ENCODE results near the gene RDH12.
"Not testable (repeated sequence)": the region's sequence is repeated elsewhere in the genome, so short reads cannot be mapped to it uniquely, and the experiment has no call there.

RDH12 gene

DNA sequence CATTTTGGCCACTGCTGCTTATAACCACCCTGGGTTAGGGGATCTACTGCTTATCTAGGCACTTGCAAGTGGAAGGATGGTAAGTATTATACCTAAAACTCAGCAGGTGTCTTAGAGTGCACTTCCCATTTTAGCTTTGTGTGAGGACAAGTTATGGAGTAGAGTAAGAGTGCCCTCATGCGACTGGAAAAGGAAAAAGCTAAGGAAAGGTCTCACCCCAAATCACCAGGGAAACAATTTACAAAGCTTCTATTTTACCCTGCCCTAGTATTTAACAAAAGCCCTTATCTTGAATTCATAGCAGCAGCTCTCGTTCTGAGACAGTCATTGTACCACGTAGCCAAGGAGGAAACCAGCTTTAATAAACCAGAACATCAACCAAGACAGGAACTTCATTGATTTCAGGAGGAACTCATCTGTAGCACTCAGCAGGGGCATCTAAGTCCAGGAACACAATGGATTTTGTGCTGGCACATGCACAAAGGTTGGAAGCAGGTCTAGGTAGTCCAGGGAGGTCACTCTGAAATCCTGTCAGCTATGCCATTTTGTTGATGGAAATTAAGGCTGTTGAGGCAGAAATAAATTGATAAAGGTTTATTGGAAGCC is 2.9 kb downstream of the RDH12 start:
- TF ChIP-seq, protein P1, sequence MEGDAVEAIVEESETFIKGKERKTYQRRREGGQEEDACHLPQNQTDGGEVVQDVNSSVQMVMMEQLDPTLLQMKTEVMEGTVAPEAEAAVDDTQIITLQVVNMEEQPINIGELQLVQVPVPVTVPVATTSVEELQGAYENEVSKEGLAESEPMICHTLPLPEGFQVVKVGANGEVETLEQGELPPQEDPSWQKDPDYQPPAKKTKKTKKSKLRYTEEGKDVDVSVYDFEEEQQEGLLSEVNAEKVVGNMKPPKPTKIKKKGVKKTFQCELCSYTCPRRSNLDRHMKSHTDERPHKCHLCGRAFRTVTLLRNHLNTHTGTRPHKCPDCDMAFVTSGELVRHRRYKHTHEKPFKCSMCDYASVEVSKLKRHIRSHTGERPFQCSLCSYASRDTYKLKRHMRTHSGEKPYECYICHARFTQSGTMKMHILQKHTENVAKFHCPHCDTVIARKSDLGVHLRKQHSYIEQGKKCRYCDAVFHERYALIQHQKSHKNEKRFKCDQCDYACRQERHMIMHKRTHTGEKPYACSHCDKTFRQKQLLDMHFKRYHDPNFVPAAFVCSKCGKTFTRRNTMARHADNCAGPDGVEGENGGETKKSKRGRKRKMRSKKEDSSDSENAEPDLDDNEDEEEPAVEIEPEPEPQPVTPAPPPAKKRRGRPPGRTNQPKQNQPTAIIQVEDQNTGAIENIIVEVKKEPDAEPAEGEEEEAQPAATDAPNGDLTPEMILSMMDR (IDR thresholded peaks at IDR 0.05; ENCODE audit: insufficient read depth, low read depth, low read length, missing control alignments), result peak; percentile 87
- no peak overlapping the region for H3K4me3 ChIP-seq (ENCODE audit: low read length)
- DNase-seq (ENCODE audit: low read depth), result peak; percentile 74

DNA sequence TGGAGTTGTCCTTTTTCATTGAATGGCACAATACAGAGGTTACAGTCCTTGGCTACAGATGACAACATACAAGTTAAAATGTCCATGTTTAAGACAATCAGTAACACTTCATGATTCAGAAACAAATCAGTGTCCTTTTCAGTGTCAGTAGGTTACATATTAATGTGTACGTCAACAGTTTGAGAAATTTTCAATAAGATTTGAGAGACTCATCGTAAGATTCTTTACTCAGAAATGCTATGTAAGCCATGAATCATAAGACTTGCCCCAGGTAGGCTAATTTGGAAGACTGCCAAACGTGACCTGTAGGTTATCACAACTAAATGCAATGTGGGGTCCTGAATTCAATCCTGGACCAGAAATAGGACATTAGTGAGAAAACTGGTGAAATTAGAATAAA is 3.5 kb downstream of the RDH12 start:
- TF ChIP-seq, protein P1 (IDR thresholded peaks at IDR 0.05; ENCODE audit: insufficient read depth, low read depth, low read length, missing control alignments), result no peak
- H3K4me3 ChIP-seq (ENCODE audit: low read length), result no peak overlapping the region
- peak; percentile 80 for DNase-seq (ENCODE audit: low read depth)

DNA sequence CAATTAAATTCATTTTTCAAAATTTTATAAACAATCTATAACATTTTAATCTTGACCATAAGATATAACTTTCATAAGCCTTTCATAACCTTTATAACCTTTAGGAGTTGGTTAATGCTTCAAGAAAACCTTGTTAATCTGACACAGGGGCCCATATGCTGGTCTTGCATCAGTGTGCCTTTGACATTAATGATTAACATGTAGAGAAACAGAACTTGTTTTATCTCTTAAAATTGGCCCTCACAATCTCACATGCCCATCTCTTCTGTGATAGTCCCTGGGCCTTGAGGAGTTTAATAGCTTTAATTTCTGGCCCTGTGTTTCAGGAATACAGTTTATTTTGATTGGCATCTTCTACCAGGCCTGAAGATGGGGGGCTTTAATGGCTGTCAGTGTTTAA is 7.7 kb downstream of the RDH12 start:
- DNase-seq (ENCODE audit: low read depth); H3K4me3 ChIP-seq (ENCODE audit: low read length): not testable (repeated sequence)

DNA sequence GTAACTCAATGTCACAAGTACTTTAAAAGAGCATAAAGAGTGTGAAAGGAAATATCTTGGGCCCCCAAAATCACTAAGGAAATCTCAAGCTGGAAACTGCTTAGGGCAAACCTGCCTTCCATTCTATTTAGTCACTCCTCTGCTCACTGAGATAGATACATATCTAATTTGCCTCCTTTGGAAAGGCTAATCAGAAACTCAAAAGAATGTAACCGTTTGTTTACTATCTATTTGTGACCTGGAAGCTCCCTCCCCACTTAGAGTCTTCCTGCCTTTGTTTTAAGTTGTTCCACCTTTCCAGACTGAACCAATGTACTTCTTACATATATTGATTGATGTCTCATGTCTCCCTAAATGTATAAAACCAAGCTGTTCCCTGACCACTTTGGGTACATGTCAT is 8.1 kb downstream of the RDH12 start:
- not testable (repeated sequence) for H3K4me3 ChIP-seq (ENCODE audit: low read length); DNase-seq (ENCODE audit: low read depth)

DNA sequence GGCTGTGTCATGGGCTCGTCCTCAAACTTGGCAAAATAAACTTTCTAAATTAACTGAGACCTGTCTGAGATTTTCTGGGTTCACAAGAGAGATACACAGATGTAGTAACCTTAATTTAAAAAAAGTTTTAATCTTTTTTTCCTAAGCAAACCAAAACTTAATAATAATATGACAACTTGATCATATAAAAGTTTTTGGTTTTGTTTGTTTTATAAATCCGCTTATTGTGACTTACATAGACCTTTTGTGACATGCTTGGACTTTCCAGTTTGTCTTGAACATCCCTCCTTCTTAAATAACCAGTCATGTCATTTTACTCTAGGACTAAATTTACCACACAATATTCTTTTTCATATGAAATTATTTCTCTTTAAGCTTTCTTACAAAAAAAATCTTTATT is 8.5 kb downstream of the RDH12 start:
- no peak overlapping the region for H3K4me3 ChIP-seq (ENCODE audit: low read length)
- TF ChIP-seq, protein P1 (IDR thresholded peaks at IDR 0.05; ENCODE audit: insufficient read depth, low read depth, low read length, missing control alignments), result no peak
- no peak for DNase-seq (ENCODE audit: low read depth)

DNA sequence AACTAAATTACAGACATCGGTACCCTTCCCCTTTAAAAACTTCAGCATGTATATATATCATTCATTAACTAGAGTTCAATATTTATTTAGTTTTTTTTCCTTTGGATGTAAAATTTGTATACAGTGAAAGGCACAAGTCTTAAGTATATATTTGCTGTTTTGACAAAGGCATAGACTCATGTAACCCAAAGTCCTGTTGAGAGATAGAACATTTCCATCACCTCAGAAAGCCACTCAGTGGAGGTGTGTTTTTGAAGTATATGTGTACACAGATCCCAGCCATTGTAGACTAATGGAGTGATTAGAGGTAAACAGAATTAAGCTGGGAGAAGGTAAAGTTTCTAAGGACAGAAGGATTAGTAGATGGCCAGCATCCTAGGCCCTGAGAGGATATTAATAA is 15.4 kb downstream of the RDH12 start:
- no peak for DNase-seq (ENCODE audit: low read depth)
- no peak overlapping the region for H3K4me3 ChIP-seq (ENCODE audit: low read length)

DNA sequence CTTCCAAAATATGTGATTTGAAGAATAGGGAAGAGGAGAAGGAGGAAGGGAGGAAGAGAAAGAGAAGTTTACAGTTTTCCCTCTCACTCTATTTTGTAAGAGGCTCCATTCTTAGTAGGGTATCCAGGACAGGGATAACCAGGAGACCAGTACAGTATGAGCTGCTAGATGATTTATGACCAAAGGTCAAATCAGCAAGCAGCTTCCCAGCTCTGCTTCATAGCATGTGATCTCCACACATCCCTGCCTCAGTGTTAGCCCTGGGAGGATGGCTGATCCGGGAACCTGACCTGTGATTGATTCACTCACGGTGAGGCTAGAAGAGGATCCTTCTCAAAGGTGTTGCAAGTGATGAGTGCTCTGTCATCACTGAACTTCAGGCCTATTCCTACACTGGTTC is 16.6 kb downstream of the RDH12 start:
- H3K4me3 ChIP-seq (ENCODE audit: low read length), result no peak overlapping the region
- TF ChIP-seq, protein P1 (IDR thresholded peaks at IDR 0.05; ENCODE audit: insufficient read depth, low read depth, low read length, missing control alignments), result no peak
- DNase-seq (ENCODE audit: low read depth), result no peak

More for the DNA sequence above, 15.4 kb downstream of the RDH12 start:
- TF ChIP-seq, protein P1 (IDR thresholded peaks at IDR 0.05; ENCODE audit: insufficient read depth, low read depth, low read length, missing control alignments), result no peak

DNA sequence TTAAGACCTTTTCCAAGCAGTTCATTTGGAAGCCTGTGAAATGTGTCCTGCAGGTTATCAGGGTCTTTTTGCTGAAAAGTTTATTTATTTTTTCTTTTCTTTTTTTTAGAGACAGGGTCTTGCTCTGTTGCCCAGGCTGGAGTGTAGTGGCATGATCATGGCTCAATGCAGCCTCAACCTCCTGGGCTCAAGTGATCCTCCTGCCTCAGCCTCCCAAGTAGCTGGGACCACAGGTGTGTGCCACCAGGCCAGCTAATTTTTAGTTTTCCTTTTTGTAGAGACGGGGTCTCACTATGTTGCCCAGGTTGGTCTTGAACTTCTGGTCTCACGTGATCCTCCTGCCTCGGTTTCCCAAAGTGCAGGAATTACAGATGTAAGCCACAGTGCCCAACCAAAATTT is 17.7 kb downstream of the RDH12 start:
- H3K4me3 ChIP-seq (ENCODE audit: low read length); DNase-seq (ENCODE audit: low read depth): not testable (repeated sequence)

DNA sequence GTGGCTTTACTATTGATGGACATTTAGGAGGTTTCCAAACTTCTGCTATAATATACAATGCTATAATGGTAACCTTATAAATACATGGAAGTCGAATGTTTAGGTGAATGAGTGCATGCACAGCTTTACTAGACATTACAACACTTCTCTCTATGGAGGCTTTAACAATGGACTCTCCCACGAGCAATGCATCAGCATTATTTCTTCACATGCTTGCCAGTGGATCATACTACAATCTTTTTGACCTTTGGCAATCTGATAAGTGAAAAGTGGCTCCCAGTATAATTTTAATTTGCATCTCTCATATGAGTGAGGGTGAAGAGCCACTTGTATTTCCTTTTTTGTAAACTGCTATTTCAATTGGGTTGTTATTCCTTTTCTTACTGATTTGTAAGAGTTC is 18.2 kb downstream of the RDH12 start:
- no peak overlapping the region for H3K4me3 ChIP-seq (ENCODE audit: low read length)
- TF ChIP-seq, protein P1 (IDR thresholded peaks at IDR 0.05; ENCODE audit: insufficient read depth, low read depth, low read length, missing control alignments), result no peak
- DNase-seq (ENCODE audit: low read depth), result peak; percentile 17
